ENCODE measurements around the gene AZU1.
A peak's percentile ranks its signal among the peaks of the same experiment; 100 is the strongest.

AZU1 gene

DNA sequence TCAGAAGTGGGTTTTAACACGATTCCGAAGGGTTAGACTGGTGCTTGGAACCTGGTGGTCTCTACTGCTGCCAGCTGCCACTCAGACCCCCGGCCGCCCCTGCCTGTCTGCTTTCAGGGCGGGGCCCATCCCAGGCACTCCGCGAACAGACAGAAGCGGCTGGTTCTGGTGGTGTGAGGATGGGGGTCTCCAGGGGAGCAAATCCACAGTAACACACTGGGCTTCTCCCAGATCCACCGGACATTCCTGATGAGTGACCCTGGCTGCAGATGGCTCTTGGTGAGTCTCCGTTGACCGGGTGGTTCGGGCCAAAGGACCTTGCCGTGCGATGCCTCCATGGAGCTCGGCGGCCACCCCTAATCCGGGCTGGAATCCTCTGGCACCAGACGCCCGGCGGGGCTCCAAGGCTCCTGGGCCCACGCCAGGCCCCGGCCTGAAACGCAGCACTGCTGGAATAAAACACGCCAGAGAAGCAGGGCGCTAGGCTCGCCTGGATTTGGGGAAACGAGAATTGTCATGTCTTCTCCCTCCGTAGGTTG lies 32.5 kb upstream of the AZU1 start:
- no peak for TF ChIP-seq EZH2 (IDR thresholded peaks at IDR 0.05)
- TF ChIP-seq FOXP2 (optimal IDR thresholded peaks at IDR 0.05; ENCODE audit: control extremely low read depth, extremely low read length, insufficient read depth) = no peak
- TF ChIP-seq POLR2AphosphoS5 (IDR thresholded peaks at IDR 0.05; ENCODE audit: borderline replicate concordance, low read depth, low read length) = no peak
- Histone ChIP-seq H3K9ac (ENCODE audit: insufficient read length) (no peak overlapping the region), H3K4me3 (no peak overlapping the region), H3K9me3 (ENCODE audit: low read depth, low read length) (no peaks in the 10 kb centered on the region), H3K36me3 (ENCODE audit: insufficient read depth, low read length) (peaks cover 22% of the 10 kb centered on the region), H3K27ac (no peak overlapping the region)
- DNase-seq (ENCODE audit: low read depth, low spot score) = no peak

DNA sequence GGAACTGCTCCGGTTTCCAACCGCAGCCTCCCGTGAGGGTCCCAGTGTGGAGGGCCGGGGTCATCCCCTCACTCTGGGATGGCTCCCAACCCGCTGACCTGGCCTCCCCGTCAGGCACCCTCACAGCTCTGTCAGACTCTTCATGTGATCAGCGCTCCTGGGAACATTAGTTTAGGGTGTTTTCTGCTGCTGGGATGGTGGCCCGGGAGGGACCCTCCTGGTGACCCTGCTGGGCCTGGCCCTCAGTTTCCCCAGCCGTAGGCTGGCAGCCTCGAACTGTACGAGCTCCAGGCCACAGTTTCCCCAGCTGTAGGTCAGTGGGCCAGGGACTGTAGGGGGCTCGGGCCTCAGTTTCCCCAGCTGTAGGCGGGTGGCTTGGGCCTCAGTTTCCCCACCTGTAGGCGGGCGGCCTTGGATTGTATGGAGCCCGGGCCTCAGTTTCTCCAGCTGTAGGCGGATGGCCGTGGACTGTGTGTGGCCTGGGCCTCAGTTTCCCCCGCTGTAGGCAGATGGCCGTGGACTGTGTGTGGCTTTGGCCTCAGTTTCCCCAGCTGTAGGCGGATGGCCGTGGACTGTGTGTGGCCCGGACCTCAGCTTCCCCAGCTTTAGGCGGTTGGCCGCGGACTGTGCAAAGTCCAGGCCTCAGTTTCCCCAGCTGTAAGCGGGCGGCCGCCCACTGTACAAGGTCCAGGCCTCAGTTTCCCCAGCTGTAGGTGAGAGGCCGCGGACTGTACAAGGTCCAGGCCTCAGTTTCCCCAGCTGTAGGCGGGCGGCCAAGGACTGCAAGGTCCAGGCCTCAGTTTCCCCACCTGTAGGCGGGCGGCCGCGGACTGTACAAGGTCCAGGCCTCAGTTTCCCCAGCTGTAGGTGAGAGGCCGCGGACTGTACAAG lies 31.7 kb upstream of the AZU1 start:
- H3K9ac ChIP-seq (ENCODE audit: insufficient read length) = peak overlapping the region; percentile 86
- TF ChIP-seq EZH2 (IDR thresholded peaks at IDR 0.05) = no peak
- no peak for TF ChIP-seq FOXP2 (optimal IDR thresholded peaks at IDR 0.05; ENCODE audit: control extremely low read depth, extremely low read length, insufficient read depth)
- no peak for TF ChIP-seq POLR2AphosphoS5 (IDR thresholded peaks at IDR 0.05; ENCODE audit: borderline replicate concordance, low read depth, low read length)
- no peaks in the 10 kb centered on the region for H3K9me3 ChIP-seq (ENCODE audit: low read depth, low read length)
- no peak for DNase-seq (ENCODE audit: low read depth, low spot score)
- peaks cover 30% of the 10 kb centered on the region for H3K36me3 ChIP-seq (ENCODE audit: insufficient read depth, low read length)
- H3K27ac ChIP-seq = peak overlapping the region; percentile 78; the same call in 1 of the 2 replicates
- H3K4me3 ChIP-seq = peak overlapping the region; percentile 73

DNA sequence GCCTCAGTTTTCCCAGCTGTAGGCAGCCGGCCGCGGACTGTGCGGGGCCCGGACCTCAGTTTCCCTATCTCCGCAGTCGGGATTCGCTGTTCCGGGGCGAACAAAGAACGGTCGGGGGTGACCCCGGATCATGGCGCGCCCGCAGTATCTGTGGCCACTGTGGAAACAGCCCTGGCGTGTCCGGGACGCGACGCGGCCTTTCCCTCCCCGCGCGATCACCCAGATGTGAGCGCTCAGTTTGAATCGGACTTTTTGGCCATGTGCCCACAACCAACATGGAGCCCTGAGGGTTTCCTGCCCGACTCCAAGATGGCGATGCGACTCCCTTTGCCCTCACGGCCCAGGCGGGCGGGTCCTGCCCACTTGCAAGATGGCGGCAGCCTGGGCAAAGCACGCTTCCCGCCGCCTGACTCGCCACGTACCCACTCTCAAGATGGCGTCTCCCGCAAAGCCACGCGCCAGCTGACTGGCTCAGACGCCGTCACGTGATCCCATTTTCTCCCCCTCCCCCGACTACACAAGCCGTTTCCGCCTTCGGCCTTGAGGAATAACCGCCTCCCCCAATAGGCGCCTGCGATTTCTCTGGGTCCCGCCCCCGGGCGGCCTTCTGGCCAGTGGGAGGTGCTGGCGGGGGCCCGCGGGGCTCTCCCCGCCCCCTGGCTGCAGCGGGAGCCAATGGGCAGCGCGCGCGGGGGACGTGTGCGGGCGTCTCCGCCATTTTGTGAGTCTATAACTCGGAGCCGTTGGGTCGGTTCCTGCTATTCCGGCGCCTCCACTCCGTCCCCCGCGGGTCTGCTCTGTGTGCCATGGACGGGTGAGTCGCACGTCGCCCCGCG lies 30.7 kb upstream of the AZU1 start, which contains the start of gene PTBP1:
Gene PTBP1, plus strand, starts transcription at position 761 of the 836 bp plus-strand sequence. Its CDS starts 46 bp downstream, at position 807.
- Histone ChIP-seq H3K27ac (peak within 1 kb of the TSS; percentile 98), H3K36me3 (ENCODE audit: insufficient read depth, low read length) (peaks cover 39% of the 10 kb centered on the region)
- TF ChIP-seq FOXP2 (optimal IDR thresholded peaks at IDR 0.05; ENCODE audit: control extremely low read depth, extremely low read length, insufficient read depth) (peak; percentile 38), EZH2 (IDR thresholded peaks at IDR 0.05) (no peak), POLR2AphosphoS5 (IDR thresholded peaks at IDR 0.05; ENCODE audit: borderline replicate concordance, low read depth, low read length) (peak; percentile 81)

DNA sequence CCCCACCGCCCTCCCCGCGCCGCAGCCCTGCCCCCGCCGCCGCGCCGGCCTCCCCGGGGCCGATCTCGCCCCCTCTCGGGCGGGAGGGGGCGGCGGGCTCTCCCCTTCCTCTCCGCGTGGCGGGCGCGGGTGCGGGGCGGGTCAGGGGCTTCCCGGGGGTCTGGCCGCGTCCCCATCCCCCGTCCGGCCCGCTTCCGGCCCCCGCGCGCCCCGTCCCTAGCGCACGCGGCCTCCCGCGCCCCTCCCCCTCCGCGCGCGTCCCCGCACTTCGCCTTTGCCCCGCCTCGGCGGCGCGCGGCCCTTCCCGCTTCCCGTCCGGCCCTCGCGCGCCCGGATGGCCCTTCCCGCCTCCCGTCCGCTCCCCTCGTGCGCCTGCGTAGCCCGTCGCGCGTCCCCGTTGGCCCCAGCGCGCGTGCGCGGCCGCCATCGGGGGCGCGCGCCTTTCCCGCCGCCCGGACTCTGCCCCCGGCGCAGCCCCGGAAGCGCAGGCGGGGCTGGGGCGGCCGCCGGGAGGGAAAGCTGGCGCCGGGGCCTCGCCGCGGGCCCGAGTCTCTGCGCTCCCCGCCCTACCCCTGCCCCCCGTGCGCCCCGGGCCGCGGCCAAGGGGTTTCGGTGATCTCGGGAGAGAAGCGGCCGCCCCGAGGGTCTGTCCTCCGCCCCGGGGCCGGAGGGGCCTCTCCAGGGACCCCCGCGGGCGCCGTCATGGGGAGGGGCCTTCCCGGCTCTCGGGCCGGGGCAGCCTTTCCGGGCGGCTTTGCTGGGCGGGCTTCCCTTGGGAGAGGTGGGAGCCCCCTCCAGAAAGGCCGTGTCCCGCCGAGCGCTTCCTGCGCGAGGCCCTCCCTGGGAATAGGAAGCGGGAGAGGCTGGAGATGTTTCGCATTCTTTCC lies 29.9 kb upstream of the AZU1 start:
- peaks cover 47% of the 10 kb centered on the region for H3K36me3 ChIP-seq (ENCODE audit: insufficient read depth, low read length)
- DNase-seq (ENCODE audit: low read depth, low spot score) = no peak
- peak overlapping the region; percentile 98 for H3K27ac ChIP-seq
- no peaks in the 10 kb centered on the region for H3K9me3 ChIP-seq (ENCODE audit: low read depth, low read length)
- TF ChIP-seq FOXP2 (optimal IDR thresholded peaks at IDR 0.05; ENCODE audit: control extremely low read depth, extremely low read length, insufficient read depth) (no peak), EZH2 (IDR thresholded peaks at IDR 0.05) (no peak), POLR2AphosphoS5 (IDR thresholded peaks at IDR 0.05; ENCODE audit: borderline replicate concordance, low read depth, low read length) (no peak; the same call in 1 of the 2 replicates)
- peak overlapping the region; percentile 97 for H3K9ac ChIP-seq (ENCODE audit: insufficient read length)
- H3K4me3 ChIP-seq = peak overlapping the region; percentile 94

More for the DNA sequence above, 30.7 kb upstream of the AZU1 start, which contains the start of gene PTBP1:
- DNase-seq (ENCODE audit: low read depth, low spot score) = peak; percentile 99
- H3K9me3 ChIP-seq (ENCODE audit: low read depth, low read length) = no peaks in the 10 kb centered on the region
- peak within 1 kb of the TSS; percentile 94 for H3K4me3 ChIP-seq
- H3K9ac ChIP-seq (ENCODE audit: insufficient read length) = peak within 1 kb of the TSS; percentile 97

DNA sequence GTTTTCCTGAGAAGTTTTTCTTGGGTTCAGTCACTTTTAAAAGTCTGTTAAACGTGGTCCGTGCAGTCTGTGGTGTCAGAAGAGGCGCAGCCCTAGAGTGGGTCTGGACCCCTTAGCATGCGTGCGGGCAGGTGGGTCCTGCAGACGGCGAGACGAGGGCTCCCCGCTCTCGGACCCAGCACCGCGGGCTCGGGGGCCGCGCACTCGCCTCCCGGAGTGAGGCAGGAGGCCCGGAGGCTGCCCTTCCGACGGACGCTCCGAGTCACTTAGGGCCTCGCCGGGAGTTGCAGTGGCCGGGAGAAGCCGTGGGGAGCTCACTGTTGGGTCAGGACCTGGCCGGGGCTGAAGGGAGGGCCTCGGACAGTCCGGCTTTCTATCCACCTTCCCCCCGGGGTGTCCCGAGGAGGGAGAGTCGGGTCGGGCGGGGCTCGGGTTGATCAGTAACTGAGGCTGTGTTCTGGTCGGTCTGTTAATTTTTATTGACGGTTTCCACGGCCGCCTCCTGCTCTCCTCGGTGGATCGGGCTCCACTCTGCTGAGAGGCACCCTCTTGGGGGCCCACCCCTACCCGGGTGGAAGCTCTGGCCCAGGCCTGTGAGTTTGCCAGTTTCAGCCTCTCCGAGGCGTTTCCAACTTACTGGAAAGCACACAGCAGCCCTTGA lies 29.1 kb upstream of the AZU1 start:
- peak overlapping the region; percentile 77 for H3K27ac ChIP-seq
- peak overlapping the region; percentile 97 for H3K9ac ChIP-seq (ENCODE audit: insufficient read length)
- TF ChIP-seq FOXP2 (optimal IDR thresholded peaks at IDR 0.05; ENCODE audit: control extremely low read depth, extremely low read length, insufficient read depth) = no peak
- no peak for TF ChIP-seq POLR2AphosphoS5 (IDR thresholded peaks at IDR 0.05; ENCODE audit: borderline replicate concordance, low read depth, low read length)
- TF ChIP-seq EZH2 (IDR thresholded peaks at IDR 0.05) = no peak
- H3K36me3 ChIP-seq (ENCODE audit: insufficient read depth, low read length) = peaks cover 55% of the 10 kb centered on the region
- peak overlapping the region; percentile 94 for H3K4me3 ChIP-seq
- H3K9me3 ChIP-seq (ENCODE audit: low read depth, low read length) = no peaks in the 10 kb centered on the region
- DNase-seq (ENCODE audit: low read depth, low spot score) = no peak

DNA sequence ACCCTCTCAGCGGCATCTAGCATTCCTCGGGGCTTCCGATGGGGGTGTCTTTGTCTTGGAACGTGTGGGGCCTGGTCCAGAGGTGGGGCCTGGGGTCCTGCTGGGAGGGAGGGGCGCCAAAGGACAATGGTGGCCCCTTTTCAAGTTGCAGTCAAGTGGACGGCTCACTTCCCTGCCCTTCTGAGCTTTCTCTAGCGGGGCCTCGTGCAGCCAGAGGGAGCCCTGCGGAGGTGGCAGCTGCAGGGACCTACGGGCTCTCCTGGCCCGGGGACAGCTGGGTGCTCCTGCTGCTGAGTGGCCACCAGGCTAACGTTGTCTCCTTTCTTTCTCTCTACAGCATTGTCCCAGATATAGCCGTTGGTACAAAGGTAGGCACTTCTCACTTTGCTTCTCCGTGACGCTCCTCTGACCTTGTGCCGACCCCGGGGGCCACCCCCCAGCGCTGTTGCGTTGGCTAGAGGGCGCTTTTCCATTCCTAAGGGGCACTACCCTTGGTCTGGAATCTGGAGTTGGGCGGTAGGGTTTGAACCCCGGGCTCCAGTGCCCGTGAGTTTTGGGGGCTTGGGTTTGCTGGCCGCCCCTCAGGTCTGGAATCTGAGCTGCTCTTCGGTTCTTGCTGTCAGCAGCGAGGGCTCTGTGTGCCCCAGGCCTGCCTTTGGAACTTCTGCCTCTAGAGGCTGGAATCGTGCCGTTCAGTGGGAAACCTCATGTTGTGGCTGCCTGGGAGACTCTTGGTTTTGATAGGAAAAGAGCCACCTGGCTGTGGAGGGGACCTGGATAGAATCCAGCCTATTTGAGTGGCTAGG lies 28.4 kb upstream of the AZU1 start:
- Histone ChIP-seq H3K36me3 (ENCODE audit: insufficient read depth, low read length) (peaks cover 62% of the 10 kb centered on the region), H3K27ac (peak overlapping the region; percentile 54; the same call in 1 of the 2 replicates), H3K9ac (ENCODE audit: insufficient read length) (peak overlapping the region; percentile 97), H3K9me3 (ENCODE audit: low read depth, low read length) (no peaks in the 10 kb centered on the region), H3K4me3 (peak overlapping the region; percentile 94)
- DNase-seq (ENCODE audit: low read depth, low spot score) = no peak
- TF ChIP-seq FOXP2 (optimal IDR thresholded peaks at IDR 0.05; ENCODE audit: control extremely low read depth, extremely low read length, insufficient read depth) (no peak), POLR2AphosphoS5 (IDR thresholded peaks at IDR 0.05; ENCODE audit: borderline replicate concordance, low read depth, low read length) (no peak), EZH2 (IDR thresholded peaks at IDR 0.05) (no peak)

All from SK-N-MC (cell line).